HepG2 (cell line): ENCODE measurements around the gene CCDC57. TPM values are rescaled to one million over a fixed set of nuclear protein-coding genes. Genes with fewer than 3 reads are reported as not detected.
A peak's percentile ranks its signal among the peaks of the same experiment; 100 is the strongest.

Source experiments
- AKAP8 ChIP-seq: sonication (generic); formaldehyde crosslinking; IDR thresholded peaks from 2 replicates; pipeline ENCODE4 v1.5.1; 2020; ENCODE audit warnings: mild to moderate bottlenecking, missing genetic modification reagents
- ARID3A ChIP-seq: IDR thresholded peaks from 2 replicates; pipeline ENCODE4 v1.6.1; 2012; ENCODE audit warnings: low read depth, low read length, improper control_type of control experiment
- HMGXB3 ChIP-seq: sonication (generic); formaldehyde crosslinking; IDR thresholded peaks from 2 replicates; pipeline ENCODE4 v1.4.0; 2020; ENCODE audit warnings: missing genetic modification reagents, borderline replicate concordance
- IRF2 ChIP-seq: IDR thresholded peaks from 2 replicates; pipeline ENCODE4 v1.6.1; 2018; ENCODE audit warnings: missing genetic modification reagents, missing compliant biosample characterization
- RBM39 ChIP-seq: fragments of 200-400 bp; formaldehyde crosslinking; IDR thresholded peaks from one replicate; pipeline ENCODE4 v1.6.1; 2018; ENCODE audit warnings: antibody characterized with exemption, mild to moderate bottlenecking, low read depth, low read length; ENCODE audit not compliant: poor library complexity, severe bottlenecking
- SRY ChIP-seq: sonication (generic); formaldehyde crosslinking; IDR thresholded peaks from 2 replicates; pipeline ENCODE4 v1.8.0; 2022; ENCODE audit warnings: mild to moderate bottlenecking, missing genetic modification reagents
- ZBTB34 ChIP-seq: sonication (generic); formaldehyde crosslinking; IDR thresholded peaks from 2 replicates; pipeline ENCODE4 v1.8.0; 2022; ENCODE audit warnings: mild to moderate bottlenecking, missing genetic modification reagents
- ZFP37 ChIP-seq: sonication (generic); formaldehyde crosslinking; IDR thresholded peaks from 2 replicates; pipeline ENCODE4 v1.4.0; 2020; ENCODE audit warnings: missing genetic modification reagents, borderline replicate concordance
- ZMYM4 ChIP-seq: sonication (generic); formaldehyde crosslinking; IDR thresholded peaks from 2 replicates; pipeline ENCODE4 v1.8.1; 2023; ENCODE audit warnings: mild to moderate bottlenecking, missing genetic modification reagents
- ZNF142 ChIP-seq: sonication (generic); formaldehyde crosslinking; IDR thresholded peaks from 2 replicates; pipeline ENCODE4 v1.4.0; 2020; ENCODE audit warnings: missing genetic modification reagents
- ZNF564 ChIP-seq: sonication (generic); formaldehyde crosslinking; IDR thresholded peaks from 2 replicates; pipeline ENCODE4 v1.8.1; 2023; ENCODE audit warnings: mild to moderate bottlenecking, missing genetic modification reagents
- ZNF724P ChIP-seq: sonication (generic); formaldehyde crosslinking; IDR thresholded peaks from 2 replicates; pipeline ENCODE4 v1.8.0; 2022; ENCODE audit warnings: missing genetic modification reagents, borderline replicate concordance
- ZNF737 ChIP-seq: sonication (generic); formaldehyde crosslinking; IDR thresholded peaks from 2 replicates; pipeline ENCODE4 v1.5.0; 2020; ENCODE audit warnings: missing genetic modification reagents, mild to moderate bottlenecking, borderline replicate concordance
- polyA plus RNA-seq, 8 experiments: library from polyadenylated mRNA; depleted of rRNA in 3 of 8; stranded (reverse) in 7 of 8; unstranded in 1 of 8; fragments of >200 nt; fragmentation: Illumina TruSeq in 4 of 8; extraction: Trizol in 4 of 8; gene quantifications; 2 replicates each; pipeline versions ENCODE4 v1.2.1 to v1.2.3, GENCODE V29; 2011 to 2016; ENCODE audit warnings: low read depth in 4 of 8, missing spikeins in 1 of 8, mixed read lengths in 1 of 8; ENCODE audit not compliant: insufficient read depth in 1 of 8
- total RNA-seq, 5 experiments: library from RNA; depleted of rRNA; stranded (reverse); fragments of >200 nt; fragmentation: Illumina TruSeq; extraction: Trizol; gene quantifications; 2 replicates each; pipeline ENCODE4 v1.2.3, GENCODE V29; 2016; ENCODE audit warnings: low read depth in 1 of 5

The CCDC57 gene
- total and polyA plus RNA-seq, 2 of the 13 experiments (the other 11 are each of a cell fraction or from before 2014, with no cell fraction given) = 59.3 to 59.9 TPM

GRCh38 chr17:82229698-82230608 lies 17.3 kb upstream of the CCDC57 start (continued):
- TF ChIP-seq HMGXB3 (CRISPR knock-in tag) (no peak), ARID3A (no peak), ZNF724P (peak; percentile 84), AKAP8 (CRISPR knock-in tag) (no peak), ZMYM4 (peak; percentile 30; the same call in 1 of the 2 replicates), ZBTB34 (CRISPR knock-in tag) (no peak; the same call in 1 of the 2 replicates), IRF2 (CRISPR knock-in tag) (peak; percentile 53), ZFP37 (peak; percentile 77; the same call in 1 of the 2 replicates), ZNF142 (no peak), ZNF564 (CRISPR knock-in tag) (peak; percentile 94), SRY (peak; percentile 43; the same call in 1 of the 2 replicates), ZNF737 (CRISPR knock-in tag) (no peak), RBM39 (peak; percentile 10)
